ENCODE measurements around the gene RASL12.

RASL12 gene

GRCh38 chr15:65092911-65093792 is 25.4 kb upstream of the RASL12 start:
- no peak for DNase-seq

GRCh38 chr15:65091946-65092770 is 24.4 kb upstream of the RASL12 start:
- DNase-seq = no peak

GRCh38 chr15:65089206-65089824 is 21.5 kb upstream of the RASL12 start:
- no peak for DNase-seq

GRCh38 chr15:65088643-65089021 is 20.8 kb upstream of the RASL12 start:
- no peak for DNase-seq

DNA sequence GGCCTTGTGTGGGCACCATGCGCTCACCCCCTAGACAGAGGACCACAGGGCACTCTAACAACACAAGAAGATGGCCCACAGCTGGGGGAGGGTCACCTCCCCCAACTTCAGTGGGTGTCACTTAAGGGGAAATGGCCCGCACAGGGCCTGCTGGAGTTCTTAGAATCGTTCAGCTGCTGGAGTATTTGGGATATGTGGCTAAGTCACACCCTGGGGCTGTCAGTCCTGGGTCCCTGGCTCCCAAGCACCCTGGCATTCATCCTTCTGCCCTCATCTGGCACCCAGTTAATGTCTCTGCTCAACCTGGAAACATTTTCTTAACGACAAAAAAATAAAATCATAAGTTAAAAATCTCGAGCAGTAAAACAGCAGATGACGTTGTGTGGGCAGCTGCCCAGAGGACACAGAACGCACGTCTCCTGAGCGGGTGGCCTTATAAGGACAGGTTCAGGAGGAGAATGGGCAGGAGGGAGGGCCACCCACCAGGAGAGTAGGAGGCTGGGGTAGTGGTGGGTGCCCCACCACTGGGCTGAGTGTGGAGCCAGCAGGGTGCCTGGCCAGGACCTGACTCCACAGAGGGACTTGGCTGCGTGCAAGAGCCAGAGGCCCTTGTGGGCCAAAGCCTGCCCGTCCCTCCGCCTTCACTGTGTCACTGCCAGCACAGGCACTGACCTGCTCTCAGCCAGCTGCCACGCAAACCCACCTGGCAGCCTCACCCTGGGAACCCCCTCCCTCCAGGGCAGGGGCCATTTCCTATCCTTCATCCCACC is 20.3 kb upstream of the RASL12 start:
- peak in 8 of 56 donors; percentile 21 to 40 (median 34) for DNase-seq

DNA sequence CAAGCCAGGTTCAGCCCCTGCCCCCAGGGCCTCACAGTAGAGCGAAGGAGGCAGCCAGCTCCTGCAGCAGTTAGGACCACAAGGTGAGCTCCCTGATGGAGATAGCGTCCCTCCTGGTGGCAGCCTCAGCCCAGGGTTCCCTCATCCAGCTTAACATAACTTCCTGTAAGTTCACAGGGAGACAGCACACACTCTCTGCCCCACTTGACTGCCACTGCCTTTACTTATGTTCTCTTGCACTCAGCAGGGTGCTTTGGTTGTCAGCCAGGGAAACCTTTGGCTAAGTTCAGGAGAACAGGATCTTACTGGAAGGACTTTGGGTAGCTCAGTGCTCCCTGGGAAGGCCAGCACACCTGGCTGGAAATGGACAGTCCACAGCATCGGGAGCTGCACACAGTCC is 19.6 kb upstream of the RASL12 start:
- DNase-seq = no peak

DNA sequence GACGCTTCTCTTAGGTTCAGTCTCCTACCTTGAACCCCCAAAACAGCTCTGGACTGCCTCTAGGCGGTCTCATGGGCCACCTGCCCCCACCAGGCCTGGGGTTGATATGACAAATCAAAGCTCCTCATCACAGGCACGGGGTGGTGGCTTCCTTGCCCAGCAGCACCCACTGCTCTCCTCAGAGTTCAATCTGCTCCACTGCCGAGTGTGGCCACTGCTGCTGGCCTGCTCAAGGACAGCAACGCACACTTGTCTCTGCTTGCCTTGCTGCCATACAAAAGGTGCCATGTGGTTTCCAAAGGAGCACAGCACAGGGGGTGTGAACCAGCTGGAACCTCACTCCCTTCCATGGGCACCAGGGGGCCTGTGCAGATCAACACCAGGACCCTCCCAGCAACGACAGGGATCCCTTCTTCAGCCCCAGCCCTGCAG is 18.9 kb upstream of the RASL12 start:
- DNase-seq = no peak

DNA sequence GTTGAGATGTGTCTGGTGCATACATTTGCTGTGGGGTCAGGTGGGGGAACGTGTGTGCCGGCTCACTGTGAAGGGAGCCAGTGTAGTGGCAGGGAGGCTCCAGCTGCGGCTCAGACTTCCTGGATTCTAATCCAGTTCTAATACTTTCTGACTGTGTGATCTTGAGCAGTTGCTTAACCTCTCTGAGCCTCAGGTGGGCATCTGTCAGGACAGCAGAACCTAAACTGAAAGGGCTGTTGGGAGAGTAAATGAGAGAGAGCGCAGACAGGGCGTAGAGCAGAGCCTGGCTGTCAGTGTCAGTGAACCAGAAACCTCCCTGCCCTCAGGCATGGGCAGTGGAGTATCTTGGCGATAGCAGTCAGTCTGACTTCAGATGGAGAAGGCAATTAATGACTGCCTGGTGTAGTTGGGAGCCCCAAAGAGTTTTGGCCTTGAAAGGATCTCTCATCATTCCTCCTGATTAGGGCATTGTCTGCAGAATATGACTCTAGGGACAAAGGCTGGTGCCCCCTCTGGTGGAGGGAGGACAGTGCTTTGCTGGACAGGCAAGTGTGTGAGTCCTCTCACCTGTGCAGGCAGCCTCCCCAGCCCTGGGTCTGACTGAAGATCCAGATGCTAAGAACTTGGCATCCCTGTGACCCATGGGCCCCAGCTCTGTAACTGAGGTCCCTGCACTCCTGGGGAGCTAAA is 18.3 kb upstream of the RASL12 start:
- peak in 1 of 56 donors; percentile 17 for DNase-seq

GRCh38 chr15:65085207-65085753 is 17.5 kb upstream of the RASL12 start:
- DNase-seq = peak in 1 of 56 donors; percentile 26

GRCh38 chr15:65084500-65085206 is 16.9 kb upstream of the RASL12 start:
- DNase-seq = no peak

DNA sequence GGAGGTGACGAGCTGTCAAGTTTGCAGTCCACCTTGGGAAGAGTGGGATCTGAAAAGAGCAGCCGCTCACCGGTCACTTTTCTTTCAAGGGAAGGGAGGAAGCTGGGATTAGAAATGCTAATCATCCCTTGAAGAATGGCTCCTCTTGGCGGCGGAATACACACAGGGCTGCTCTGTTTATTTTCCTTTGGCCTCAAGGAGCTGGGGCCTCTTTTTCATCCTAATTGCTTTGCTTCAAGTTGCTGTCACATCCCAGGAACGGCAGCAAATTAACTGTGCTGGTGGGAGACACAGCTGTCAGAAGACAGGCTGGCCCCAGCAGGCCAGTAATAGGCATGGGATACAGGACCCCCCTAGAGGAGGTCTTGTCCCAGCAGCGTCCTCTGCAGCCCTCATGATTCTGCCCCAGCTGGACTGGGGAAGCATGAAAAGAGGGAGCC is 15.5 kb upstream of the RASL12 start:
- DNase-seq = peak in 18 of 56 donors; percentile 14 to 59 (median 30)

- DNase-seq = no peak
Observed at GRCh38 chr15:65082303-65082953, 14.6 kb upstream of the RASL12 start.

- no peak for DNase-seq
Observed at GRCh38 chr15:65081758-65082157, 14.0 kb upstream of the RASL12 start.

DNA sequence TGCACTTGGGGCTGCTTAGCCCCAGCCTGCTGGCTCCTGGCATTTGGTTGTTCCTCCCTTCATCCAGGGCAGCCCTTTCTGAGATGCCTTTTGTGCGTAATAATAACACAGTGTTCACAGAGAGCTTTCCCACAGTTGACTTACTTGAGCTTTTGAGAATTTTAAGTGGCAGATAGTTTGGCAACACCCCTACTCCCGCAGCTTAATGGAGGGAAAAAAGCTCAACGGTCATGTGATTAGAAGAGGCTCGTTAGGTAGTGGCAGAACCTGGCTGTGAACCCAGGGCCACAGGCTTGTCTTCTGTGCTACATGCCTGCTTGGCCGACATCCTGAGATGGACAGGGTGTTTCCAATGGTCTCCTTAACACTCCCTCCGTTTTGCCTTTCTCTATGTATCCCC is 13.5 kb upstream of the RASL12 start:
- DNase-seq = peak in 5 of 56 donors; percentile 12 to 45 (median 19)

GRCh38 chr15:65079580-65079979 is 11.8 kb upstream of the RASL12 start:
- no peak for DNase-seq

GRCh38 chr15:65077981-65078352 is 10.2 kb upstream of the RASL12 start:
- peak in 5 of 56 donors; percentile 18 to 49 (median 22) for DNase-seq

- DNase-seq = no peak
Observed at GRCh38 chr15:65077291-65077980, 9.6 kb upstream of the RASL12 start.
